ENCODE measurements around the gene CCT5. TPM values are rescaled to one million over a fixed set of nuclear protein-coding genes. Genes with fewer than 3 reads are reported as not detected.
"Not testable (repeated sequence)": the region's sequence is repeated elsewhere in the genome, so short reads cannot be mapped to it uniquely, and the experiment has no call there.

Gene CCT5
- polyA plus RNA-seq, 5 donors = 187 to 214 (median 194) TPM

GRCh38 chr5:10272053-10272874, 22.2 kb downstream of the CCT5 start:
- DNase-seq = no peak

GRCh38 chr5:10272875-10273209, 22.8 kb downstream of the CCT5 start:
- DNase-seq = not testable (repeated sequence)

DNA sequence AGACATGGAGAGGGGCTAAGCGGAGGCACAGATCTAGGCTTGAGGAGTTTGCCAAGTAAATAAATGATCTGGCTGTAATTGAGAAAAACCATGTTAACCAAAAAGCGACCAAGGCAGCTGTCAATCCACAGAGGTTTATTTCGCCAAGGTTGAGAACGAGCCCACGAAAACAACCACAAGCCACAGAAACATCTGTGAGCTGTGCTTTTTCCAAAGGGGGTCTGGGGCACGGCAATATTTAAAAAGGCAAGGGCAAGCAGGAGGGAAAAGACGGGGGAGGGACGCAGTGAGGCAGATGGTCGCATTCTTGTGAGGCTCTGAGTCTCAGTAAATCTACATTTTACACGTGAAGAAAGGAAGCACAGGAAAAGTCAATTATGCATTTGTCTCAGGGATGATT, 25.4 kb downstream of the CCT5 start:
- no peak for DNase-seq

DNA sequence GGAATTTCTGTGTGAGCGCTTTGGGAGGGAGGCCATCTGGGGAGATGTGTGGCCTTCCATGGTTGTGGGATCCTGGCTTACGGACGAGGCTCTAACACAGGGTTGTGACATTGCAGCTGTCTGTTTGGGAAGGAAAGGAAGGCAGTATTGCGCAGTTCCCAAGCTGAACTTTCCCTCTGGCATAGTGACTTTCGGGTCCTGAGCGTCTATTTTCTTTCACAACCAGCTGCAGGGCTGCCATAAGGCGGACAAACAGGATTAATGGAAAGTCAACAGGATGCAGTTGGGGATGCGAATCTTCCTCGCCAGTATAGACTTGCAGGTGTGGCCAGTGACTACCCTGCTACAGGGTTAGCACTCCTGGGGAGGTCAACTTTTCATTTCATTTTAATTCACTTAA, 25.9 kb downstream of the CCT5 start:
- peak; percentile 24 to 36 for DNase-seq

DNA sequence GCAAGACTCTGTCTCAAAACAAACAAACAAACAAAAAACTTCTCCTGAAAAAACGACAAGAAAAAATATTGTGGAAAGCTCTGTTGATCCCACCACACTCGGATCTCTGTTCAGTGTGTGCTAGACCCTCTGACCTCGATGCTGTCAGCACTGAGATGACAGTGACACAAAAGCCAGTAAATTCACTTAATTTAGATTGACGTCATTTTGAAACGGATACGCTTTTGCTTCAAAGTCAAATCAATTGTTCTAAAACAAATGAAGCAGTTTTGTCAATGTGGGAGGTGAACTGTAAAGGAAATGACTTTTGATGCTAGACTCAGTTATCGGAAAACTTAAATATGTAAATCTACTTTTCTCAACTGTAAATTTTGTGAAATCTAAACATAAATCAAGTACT, 26.6 kb downstream of the CCT5 start:
- no peak for DNase-seq

GRCh38 chr5:10277773-10278630, 27.9 kb downstream of the CCT5 start:
- DNase-seq = no peak

DNA sequence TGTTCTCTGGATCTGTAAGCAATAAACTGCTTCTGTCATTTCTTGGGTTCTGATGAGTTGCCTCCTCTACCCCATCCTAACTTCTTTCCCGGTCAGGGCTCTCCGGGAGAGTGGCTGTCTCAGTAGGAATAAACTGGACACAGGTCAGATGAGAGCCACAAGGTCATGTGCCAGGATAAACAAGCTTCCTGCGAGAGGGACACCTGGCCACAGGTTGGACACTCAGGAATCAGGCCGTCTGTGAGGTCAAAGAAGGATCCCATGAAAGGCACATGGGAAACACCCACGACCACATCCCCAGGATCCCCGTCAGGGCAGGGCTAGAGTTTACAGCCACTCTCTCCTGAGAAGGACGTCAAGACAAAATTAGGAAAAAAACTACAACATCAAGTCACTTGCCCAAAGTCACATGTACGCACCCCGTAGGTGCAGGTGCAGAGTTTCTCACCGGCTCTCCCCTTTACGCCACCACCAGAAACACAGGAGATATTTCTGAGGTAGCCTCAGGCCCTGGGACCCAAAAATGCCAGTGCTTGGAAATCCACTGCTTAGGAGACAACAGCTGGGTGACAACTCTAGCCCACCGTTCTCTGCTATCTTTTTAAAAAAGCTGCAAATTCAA, 28.7 kb downstream of the CCT5 start:
- DNase-seq = no peak

DNA sequence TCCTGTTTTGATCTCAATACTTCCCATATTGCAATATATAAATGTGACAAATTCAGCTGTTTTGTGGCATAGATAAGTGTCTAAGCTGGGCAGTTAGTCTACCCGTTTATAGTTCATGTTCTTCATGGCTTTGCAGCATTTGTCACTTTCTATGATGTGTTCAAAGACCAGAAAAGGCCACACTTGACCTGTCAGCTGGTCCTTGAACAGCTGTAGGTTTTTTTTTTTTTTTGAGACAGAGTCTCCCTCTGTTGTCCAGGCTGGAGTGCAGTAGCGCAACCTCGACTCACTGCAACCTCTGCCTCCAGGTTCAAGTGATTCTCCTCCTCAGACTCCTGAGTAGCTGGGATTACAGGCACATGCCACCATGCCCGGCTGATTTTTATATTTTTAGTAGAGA, 29.2 kb downstream of the CCT5 start:
- no peak for DNase-seq

DNA sequence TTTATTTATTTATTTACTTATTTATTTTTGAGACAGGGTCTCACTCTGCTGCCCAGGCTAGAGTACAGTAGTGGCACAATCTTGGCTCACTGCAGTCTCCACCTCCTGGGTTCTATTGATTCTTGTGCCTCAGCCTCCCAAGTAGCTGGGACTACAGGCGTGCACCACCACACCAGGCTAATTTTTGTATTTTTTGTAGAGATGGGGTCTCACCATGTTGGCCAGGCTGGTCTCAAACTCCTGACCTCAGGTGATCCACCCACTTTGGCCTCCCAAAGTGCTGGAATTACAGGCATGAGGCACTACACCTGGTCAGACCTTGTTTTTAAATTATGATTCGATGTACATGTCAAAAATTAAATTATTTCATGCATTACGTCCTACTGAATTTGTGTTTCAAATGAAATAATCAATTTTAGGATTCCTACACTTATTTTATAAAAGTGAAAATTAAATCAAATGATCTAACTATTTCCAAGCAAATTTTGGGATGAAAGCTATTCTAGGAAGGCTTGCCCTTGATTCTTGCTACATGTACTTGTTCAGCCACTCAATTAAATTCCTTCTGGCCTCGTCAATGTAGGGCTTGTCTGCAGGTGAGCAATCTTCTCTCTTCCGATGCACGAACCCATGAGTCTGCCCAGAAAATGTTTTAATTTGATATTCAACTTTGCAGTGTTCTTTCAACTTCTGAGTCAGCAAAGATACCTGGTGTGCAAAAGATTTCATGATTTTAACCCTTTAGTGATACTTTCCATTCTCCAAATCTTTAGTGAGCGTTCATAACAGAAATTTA, 30.0 kb downstream of the CCT5 start:
- DNase-seq = no peak

DNA sequence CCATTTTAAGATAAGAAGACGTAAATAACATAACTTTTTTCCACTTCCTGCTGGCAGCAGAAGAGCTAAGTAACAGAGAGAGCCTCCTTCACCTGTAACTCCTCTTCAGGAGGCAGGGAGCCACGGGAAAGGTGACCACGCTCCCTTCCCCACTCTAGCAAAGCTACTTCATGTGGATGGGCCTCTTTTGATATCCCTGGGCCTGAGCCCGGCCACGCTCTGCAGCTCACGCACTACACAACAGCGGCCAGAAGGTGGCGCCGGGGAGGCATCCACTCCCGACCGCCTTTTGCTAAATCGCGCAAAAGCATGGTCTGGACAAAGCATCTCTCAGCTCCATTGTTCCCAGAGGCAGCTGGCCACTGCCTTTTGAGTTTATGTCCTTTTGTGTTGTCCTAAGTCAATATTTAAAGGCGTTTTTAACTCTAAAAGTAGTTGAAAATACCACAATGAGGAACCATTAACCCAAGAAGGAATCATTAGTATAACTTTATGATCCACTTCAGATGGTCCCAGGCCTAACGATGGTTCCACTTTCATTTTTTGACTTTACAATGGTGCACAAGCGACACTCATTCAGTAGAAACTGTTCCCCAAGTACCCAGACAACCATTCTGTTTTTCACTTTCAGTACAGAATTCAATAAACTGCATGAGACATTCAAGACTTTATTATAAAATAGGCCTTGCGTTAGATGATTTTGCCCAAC, 34.0 kb downstream of the CCT5 start:
- peak; percentile 73 to 79 for DNase-seq

DNA sequence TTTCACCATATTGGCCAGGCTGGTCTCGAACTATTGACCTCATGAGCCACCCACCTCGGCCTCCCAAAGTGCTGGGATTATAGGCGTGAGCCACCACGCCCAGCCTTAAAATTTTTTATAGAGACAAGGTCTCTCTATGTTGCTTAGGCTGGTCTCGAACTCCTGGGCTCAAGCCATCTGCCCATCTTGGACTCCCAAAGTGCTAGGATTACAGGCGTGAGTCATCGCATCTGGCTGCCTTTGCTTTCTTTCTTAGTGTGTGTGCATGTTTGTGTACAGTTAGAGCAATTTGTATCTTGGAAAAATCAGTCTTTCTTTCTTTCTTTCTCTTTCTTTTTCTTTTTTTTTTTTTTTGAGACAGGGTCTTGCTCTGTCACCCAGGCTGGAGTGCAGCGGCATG, 35.3 kb downstream of the CCT5 start:
- DNase-seq = not testable (repeated sequence)

DNA sequence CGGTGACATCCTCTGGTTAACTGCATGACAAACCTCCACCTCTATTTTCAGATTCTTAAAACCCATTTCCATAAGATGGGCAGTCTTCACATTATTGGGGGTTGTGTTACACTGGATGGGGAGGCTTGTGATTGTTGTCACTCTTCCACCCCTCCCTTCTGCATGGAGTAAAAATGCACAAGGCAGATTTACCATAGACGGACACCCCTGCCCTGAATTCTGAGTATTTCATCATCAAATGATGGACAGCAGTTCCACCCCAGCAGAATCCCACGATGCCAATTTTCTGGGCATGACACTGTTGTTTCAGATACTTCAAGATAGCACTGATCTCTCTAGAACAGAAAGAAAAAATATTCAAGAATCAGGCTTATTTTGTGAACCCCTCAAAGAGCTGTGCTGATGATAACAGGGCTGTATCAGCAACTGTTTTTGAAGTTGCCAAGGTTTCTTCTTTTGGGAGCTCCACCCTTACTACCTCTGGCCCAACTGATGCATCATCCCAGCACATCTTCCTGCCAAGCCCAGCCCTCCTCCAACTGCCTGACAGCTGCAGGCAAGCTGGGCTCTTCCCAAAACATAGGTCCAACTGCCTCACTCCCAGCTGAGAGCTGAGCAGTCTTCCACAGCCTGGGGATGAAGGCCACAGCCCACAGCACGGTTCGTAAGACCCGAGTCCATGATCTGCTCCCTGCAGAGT, 36.2 kb downstream of the CCT5 start:
- DNase-seq = no peak

GRCh38 chr5:10286862-10287227, 36.8 kb downstream of the CCT5 start:
- no peak for DNase-seq

DNA sequence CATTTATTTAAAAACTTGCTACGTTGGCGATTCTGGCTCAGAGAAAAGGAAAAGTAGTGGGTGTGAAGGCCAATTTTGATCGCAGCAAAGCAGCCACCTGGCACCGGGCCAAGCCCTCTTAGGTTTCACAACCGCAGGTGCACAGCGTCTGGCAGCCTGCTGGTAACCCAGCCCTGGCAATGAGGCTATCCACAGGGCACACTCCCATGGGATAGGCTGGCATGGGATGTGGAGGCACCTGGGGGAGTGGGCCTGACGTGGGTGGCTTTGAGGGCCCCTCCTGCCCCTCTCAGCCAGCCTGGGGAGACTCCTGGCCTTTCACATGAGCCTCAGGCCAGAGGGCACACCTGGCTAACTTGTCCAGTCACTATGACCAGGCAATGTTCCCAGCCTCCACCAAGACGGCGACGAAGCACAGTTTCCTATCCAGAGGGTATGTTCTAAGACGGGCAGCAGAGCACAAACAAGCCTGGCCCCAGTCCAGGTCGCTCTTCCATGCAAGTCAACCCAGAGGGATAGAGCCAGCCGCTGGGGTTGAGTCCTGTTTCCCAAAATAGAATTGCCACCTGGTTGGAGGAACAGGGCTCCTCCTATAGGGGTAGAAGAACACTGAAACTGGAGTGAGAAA, 38.6 kb downstream of the CCT5 start:
- no peak for DNase-seq

DNA sequence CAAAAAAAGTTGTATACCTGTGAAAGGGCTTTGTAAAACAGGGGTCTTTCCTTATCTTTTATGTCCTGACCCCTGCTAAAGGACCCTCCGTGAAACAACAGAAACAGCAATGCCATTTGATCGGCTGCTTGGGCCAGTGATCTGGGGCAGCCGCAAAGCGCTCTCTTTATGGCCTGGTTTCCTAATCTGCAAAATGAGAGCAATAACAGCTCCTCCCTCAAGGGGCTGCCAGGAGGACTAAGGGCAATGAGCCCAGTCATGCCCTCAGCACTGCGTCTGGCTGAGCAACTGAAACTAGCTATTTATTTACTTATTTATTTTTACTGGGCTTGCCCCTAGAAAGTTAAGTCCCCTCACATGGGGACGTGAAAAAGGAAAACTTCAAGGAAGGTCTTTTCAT, 39.3 kb downstream of the CCT5 start:
- DNase-seq = no peak

DNA sequence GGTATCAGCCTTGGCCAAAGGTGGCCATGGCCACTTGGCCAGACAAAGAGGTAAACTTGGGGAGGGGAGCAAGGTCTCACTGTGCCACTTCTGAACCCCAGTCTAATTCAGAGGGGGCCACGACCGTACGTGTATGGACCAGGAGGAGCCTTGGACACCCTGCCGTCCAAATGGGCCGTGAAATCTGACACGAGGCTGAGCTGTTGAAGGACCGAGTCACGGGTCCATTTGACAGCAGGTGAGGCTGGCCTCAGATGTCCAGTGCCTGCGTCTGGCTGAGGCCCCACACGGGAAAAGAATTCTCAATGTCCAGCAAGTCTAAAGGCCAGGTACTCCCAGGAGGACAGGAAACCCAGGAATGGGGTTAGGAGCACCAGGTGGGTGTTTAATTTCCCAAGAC, 39.9 kb downstream of the CCT5 start:
- no peak for DNase-seq

DNA sequence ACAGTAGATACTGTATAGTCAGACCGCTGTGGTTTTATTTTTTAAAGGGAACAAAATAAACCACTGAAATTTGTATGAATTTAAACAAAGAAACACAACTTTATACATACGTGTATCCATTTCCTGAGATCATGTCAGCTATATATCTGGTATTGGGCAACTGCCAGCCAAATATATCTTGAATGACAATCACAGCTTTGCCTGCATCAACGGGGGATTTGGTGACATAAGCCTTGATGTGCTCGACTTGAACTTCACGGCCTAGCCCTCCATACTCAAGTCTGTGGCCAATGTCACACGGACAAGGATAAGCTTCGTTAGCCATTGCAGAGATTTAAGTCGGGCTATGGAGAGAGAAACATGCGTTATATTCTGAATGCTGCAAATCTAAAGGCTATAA, 40.4 kb downstream of the CCT5 start:
- DNase-seq = no peak

DNA sequence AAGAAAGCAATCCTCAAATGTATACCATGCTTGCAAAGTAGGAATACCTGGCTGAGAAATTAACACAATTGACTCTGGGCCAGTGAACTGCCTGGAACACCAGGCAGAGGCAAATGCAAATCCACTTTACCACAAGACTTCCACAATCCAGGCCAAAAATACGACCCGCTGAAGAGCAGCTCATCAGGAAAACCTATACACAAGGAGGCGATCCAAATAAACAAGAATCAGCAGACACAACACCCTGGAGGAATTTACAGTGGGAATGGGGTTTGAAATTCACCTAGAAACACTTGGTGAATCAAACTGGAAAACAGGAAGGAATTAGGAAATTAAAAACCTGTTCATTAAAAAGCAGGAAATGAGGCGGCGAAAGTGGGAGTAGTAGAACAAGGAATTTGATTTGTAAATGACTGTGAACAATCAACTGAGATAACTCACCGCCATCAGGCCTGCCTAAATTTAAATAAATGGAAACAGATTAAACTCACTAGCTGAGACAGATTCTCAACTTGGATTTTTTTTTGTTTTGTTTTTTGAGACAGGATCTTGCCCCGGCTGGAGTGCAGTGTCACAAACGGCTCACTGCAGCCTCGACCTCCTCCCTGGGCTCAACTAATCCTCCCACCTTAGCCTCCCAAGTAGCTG, 41.7 kb downstream of the CCT5 start:
- DNase-seq = no peak

- DNase-seq = no peak
Observed at GRCh38 chr5:10293907-10294662, 44.0 kb downstream of the CCT5 start.

Data from right lung (tissue), 5 donors.